Stimulated activated CD8-positive, alpha-beta memory T cell treated with anti-CD3 and anti-CD28 coated beads, Interleukin-7, amount 100 ng/mL, for 1 hour (primary cell): ENCODE results near the gene PTGER2.

ENCODE experiments used
- DNase-seq, 2 donors: peaks; one replicate each; pipeline ENCODE4 v3.0.0-alpha.2; 2020; ENCODE audit warnings: low read depth in 2 of 2

The PTGER2 gene

GRCh38 chr14:52305014-52305413 lies 9.1 kb upstream of the PTGER2 start:
- no peak for DNase-seq

GRCh38 chr14:52307376-52307775 lies 6.7 kb upstream of the PTGER2 start:
- DNase-seq, result no peak

- DNase-seq, result no peak
Observed at GRCh38 chr14:52307905-52308304, 6.2 kb upstream of the PTGER2 start.

- no peak for DNase-seq
Observed at GRCh38 chr14:52310541-52310940, 3.6 kb upstream of the PTGER2 start.

- no peak for DNase-seq
Observed at GRCh38 chr14:52312931-52313355, 1.2 kb upstream of the PTGER2 start.

GRCh38 chr14:52313462-52313861 lies 650 bp upstream of the PTGER2 start:
- no peak for DNase-seq

GRCh38 chr14:52314595-52315354 lies 663 bp downstream of the PTGER2 start:
- no peak for DNase-seq

GRCh38 chr14:52315355-52315718 lies 1.2 kb downstream of the PTGER2 start:
- no peak for DNase-seq

GRCh38 chr14:52318062-52318461 lies 4.0 kb downstream of the PTGER2 start:
- DNase-seq, result no peak

GRCh38 chr14:52318826-52319645 lies 4.9 kb downstream of the PTGER2 start:
- no peak for DNase-seq

GRCh38 chr14:52319919-52320318 lies 5.8 kb downstream of the PTGER2 start:
- no peak for DNase-seq

- DNase-seq, result no peak
Observed at GRCh38 chr14:52325126-52325525, 11.0 kb downstream of the PTGER2 start.

GRCh38 chr14:52325630-52326029 lies 11.5 kb downstream of the PTGER2 start:
- no peak for DNase-seq

GRCh38 chr14:52327374-52328226 lies 13.5 kb downstream of the PTGER2 start:
- DNase-seq, result no peak

- no peak for DNase-seq
Observed at GRCh38 chr14:52328276-52328675, 14.2 kb downstream of the PTGER2 start.

GRCh38 chr14:52329678-52330369 lies 15.7 kb downstream of the PTGER2 start:
- DNase-seq, result no peak

- no peak for DNase-seq
Observed at GRCh38 chr14:52332269-52332668, 18.2 kb downstream of the PTGER2 start.

- DNase-seq, result no peak
Observed at GRCh38 chr14:52333108-52333507, 19.0 kb downstream of the PTGER2 start.

- DNase-seq, result no peak
Observed at GRCh38 chr14:52333823-52334657, 19.9 kb downstream of the PTGER2 start.

GRCh38 chr14:52336241-52336640 lies 22.1 kb downstream of the PTGER2 start:
- DNase-seq, result no peak
